ENCODE results near the gene AGFG1. TPM values are rescaled to one million over a fixed set of nuclear protein-coding genes. Genes with fewer than 3 reads are reported as not detected.

AGFG1 gene
- total RNA-seq, 1 experiment from 2014 or later, result 109 TPM

DNA sequence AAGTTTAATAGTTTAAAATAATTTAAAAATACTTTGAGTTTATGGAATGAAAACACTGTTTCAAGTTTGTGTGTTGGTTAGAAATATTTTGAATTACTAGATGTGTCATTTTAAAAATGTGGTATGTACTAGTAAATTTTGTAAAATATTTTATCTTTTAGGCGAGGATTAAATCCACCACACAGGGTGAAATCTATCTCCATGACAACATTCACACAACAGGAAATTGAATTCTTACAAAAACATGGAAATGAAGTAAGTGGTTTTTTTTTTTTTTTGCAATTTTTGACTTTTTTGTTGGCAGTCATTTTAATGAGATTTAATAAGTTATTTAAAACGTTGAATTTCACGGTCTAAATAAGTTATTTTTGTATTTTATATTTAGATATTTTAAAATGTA is 19.4 kb downstream of the AGFG1 start:
- H3K4me1 Mint-ChIP-seq, result peaks cover 8 to 15% of the 10 kb centered on the region in 2 experiments

More for the DNA sequence above, 19.4 kb downstream of the AGFG1 start:
- no peak overlapping the region for H3K27ac ChIP-seq (ENCODE audit: insufficient read length, low read depth, low read length)
- no peak overlapping the region for H2BK5ac ChIP-seq (ENCODE audit: insufficient read length, low read length)
- H3K14ac ChIP-seq (ENCODE audit: insufficient read depth, low read length), result no peak overlapping the region
- DNase-seq, result no peak
- no peaks in the 10 kb centered on the region for H3K9me3 ChIP-seq (ENCODE audit: control insufficient read depth, low read depth, low read length)
- no peak overlapping the region for H4K5ac ChIP-seq (ENCODE audit: insufficient read length, low read depth, low read length)
- H3K23ac ChIP-seq (ENCODE audit: insufficient read length, low read depth, low read length), result no peak overlapping the region
- H3K4me1 ChIP-seq (ENCODE audit: insufficient read depth, low read length), result no peaks in the 10 kb centered on the region
- no peak overlapping the region for H3K56ac ChIP-seq (ENCODE audit: insufficient read length, low read depth, low read length)
- WGBS (ENCODE audit: extremely low coverage, insufficient read length, low lambda C conversion rate), result no CpG with 5 or more reads among the region's 3 CpGs
- no peaks in the 10 kb centered on the region for H3K23me2 ChIP-seq (ENCODE audit: insufficient read length, low read depth, low read length, poor library complexity, severe bottlenecking)
- H3K79me2 ChIP-seq (ENCODE audit: insufficient read depth, low read length), result peaks cover 9% of the 10 kb centered on the region; the same call in 1 of the 2 replicates
- H3K79me1 ChIP-seq (ENCODE audit: insufficient read depth, low read depth, low read length, poor library complexity, severe bottlenecking), result peaks cover 2% of the 10 kb centered on the region
- H3T11ph ChIP-seq (ENCODE audit: low read length), result no peak overlapping the region
- TF ChIP-seq, protein P1, sequence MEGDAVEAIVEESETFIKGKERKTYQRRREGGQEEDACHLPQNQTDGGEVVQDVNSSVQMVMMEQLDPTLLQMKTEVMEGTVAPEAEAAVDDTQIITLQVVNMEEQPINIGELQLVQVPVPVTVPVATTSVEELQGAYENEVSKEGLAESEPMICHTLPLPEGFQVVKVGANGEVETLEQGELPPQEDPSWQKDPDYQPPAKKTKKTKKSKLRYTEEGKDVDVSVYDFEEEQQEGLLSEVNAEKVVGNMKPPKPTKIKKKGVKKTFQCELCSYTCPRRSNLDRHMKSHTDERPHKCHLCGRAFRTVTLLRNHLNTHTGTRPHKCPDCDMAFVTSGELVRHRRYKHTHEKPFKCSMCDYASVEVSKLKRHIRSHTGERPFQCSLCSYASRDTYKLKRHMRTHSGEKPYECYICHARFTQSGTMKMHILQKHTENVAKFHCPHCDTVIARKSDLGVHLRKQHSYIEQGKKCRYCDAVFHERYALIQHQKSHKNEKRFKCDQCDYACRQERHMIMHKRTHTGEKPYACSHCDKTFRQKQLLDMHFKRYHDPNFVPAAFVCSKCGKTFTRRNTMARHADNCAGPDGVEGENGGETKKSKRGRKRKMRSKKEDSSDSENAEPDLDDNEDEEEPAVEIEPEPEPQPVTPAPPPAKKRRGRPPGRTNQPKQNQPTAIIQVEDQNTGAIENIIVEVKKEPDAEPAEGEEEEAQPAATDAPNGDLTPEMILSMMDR (conservative IDR thresholded peaks at IDR 0.05), result no peak
- H2BK15ac ChIP-seq (ENCODE audit: low read depth, low read length), result no peak overlapping the region
- no peaks in the 10 kb centered on the region; a peak in 2 of 5 replicates for H3K9me3 Mint-ChIP-seq
- no peak overlapping the region for H3K4me2 ChIP-seq (ENCODE audit: insufficient read depth, insufficient read length, low read length)
- no peak overlapping the region for H2BK12ac ChIP-seq (ENCODE audit: insufficient read length, low read depth, low read length)
- no peak overlapping the region for H4K8ac ChIP-seq (replicated peaks; ENCODE audit: insufficient read length, low read depth, low read length)
- peaks cover 0 to 14% (median 0%) of the 10 kb centered on the region in 3 experiments; a peak in 3 of 7 replicates for H3K36me3 Mint-ChIP-seq (ENCODE audit: insufficient read depth in 1 of 3, low read depth in 3 of 3)
- H3K4me3 Mint-ChIP-seq, result no peak overlapping the region
- no peak overlapping the region for H3K9ac ChIP-seq (ENCODE audit: extremely low read depth, insufficient read length, low read length)
- no peak overlapping the region for H2BK20ac ChIP-seq (ENCODE audit: low read depth, low read length, poor library complexity, severe bottlenecking)
- H4K91ac ChIP-seq (ENCODE audit: insufficient read length, low read depth, low read length), result no peak overlapping the region
- H3K27me3 ChIP-seq (ENCODE audit: insufficient read depth, low read length), result no peaks in the 10 kb centered on the region
- no peaks in the 10 kb centered on the region for H4K20me1 ChIP-seq (ENCODE audit: control insufficient read depth, insufficient read depth, insufficient read length)
- no peak overlapping the region for H2AK5ac ChIP-seq (ENCODE audit: insufficient read length, low read length)
- no peak overlapping the region for H2BK120ac ChIP-seq (ENCODE audit: low read depth, low read length, poor library complexity, severe bottlenecking)
- H2AFZ ChIP-seq (ENCODE audit: low read length), result no peak overlapping the region
- H3K27ac Mint-ChIP-seq, result no peak overlapping the region
- H3K27me3 Mint-ChIP-seq (ENCODE audit: low read depth), result no peaks in the 10 kb centered on the region
- no peak overlapping the region for H3K18ac ChIP-seq (ENCODE audit: insufficient read length, low read depth, low read length)
- no peak overlapping the region for H3K4ac ChIP-seq (ENCODE audit: low read depth, low read length)

Data from H9 (cell line).